HG02981 (cell line): Measurements from ENCODE around the gene CTR9.
A peak's percentile ranks its signal among the peaks of the same experiment; 100 is the strongest.

ENCODE experiments used
- ATAC-seq: cut with Tn5 transposase; IDR thresholded peaks from one replicate; pipeline ENCODE4 v1.9.1; 2021; ENCODE audit warnings: mild to moderate bottlenecking, moderate library complexity; ENCODE audit not compliant: unreplicated experiment

Gene CTR9

DNA sequence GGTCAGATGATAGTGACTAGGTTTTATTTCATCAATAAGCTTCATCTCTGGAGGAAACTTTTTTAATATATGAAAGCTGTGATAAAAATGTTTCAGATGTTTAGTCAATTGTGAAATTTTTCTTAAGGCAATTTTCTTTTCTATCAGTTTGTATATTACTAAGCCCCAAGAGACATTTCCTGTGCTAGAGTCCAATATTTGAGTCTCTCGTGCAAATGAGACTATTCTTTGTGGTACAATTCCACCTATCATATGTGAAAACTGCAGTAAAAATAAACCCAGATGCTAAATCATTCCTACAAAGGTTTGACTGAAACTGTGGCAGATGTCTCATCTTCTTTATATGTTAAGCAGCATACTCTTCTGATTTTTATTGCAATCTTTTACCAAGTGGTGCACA, 28.0 kb downstream of the CTR9 start:
- no peak for ATAC-seq

DNA sequence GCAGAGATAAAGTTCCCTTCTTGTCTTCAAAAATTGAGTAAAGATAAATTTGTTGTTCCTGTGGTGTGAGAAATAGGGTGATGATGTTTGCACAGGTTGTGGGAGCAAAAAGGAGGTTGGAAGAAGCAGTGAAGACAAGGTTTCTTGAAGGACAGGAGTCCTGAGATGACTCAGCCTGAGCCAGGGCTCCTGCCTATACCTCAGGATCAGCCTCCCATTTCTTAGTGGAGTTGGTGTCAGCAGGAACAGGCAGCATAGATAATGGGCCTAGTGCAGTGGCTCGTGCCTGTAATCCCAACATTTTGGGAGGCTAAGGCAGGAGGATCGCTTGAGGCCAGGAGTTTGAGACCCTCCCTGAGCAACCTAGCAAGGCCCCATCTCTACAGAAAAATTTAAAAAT, 29.0 kb downstream of the CTR9 start:
- ATAC-seq: no peak

DNA sequence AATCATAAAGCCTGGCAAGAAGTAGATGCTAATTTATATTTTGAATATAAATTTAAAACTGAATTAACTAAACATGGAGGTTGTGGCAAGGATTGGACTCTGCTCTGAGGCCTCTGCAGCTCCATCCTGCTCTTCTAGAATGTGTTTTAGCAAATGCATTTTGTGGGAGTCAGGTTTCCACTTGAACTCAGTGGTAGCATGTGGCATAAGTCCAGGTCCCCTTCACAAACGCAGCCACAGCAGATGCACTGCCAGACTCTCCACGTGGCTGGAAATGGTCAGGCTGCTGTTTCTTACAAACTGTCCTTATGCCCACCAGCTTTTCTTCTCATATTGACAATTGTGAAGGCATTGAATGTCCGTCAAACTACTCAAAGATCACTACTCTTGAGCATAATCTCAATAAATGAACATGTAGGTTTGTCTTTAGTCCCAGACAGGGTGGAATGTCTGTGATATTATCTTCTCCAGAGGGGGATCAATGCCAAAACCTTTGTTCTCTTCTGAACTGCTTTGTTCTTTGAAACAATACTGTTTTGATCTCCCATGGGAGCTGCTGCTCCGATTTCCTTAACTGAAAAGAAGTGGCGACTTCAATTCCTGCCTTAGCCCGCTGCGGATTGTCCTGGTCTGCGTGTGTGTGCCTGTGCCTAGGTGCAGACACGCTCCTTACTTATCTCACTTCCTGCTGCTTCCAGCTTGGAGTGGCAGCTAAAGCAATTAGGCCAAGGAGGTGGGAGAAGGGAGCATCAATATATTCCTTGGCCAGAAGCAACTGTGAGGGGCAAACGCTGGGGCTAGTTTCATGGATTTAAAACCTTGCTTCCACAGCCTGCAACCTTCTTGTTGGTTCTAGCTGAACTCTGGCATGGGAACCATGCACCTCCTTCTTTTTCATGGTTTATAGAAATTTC, 33.4 kb downstream of the CTR9 start:
- no peak for ATAC-seq

DNA sequence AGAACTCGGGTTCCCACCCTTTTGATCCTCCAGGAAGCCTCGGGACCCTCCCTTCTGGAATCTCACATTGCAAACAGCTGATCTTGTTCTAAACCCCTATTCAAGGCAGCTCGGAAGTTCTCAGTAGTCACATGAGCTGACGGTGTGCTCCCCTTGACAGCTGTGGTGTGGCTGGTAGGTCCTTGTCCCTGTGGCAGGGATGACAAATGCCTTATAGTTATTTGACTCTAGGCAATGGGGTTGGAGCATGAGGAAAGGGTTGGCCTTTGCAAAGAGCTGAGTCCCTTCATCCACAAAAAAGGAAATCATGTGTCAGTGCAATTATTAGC, 34.1 kb downstream of the CTR9 start:
- no peak for ATAC-seq

DNA sequence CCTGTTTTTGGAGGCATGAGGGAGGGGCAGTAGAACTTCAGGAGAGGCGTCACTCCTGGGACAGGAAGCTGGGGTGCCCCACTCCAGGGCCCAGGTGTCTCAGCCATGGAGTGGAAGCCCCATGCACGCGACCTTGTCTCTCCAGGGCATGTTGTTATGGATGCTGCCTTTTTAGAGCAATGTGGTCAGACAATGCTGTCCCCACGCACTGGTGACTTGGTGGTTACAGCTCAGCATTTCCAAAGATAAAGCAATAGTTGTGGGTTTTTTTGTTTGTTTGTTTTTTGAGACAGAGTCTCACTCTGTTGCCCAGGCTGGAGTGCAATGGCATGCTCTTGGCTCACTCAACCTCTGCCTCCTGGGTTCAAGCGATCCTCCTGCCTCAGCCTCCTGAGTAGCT, 35.4 kb downstream of the CTR9 start:
- ATAC-seq: no peak

DNA sequence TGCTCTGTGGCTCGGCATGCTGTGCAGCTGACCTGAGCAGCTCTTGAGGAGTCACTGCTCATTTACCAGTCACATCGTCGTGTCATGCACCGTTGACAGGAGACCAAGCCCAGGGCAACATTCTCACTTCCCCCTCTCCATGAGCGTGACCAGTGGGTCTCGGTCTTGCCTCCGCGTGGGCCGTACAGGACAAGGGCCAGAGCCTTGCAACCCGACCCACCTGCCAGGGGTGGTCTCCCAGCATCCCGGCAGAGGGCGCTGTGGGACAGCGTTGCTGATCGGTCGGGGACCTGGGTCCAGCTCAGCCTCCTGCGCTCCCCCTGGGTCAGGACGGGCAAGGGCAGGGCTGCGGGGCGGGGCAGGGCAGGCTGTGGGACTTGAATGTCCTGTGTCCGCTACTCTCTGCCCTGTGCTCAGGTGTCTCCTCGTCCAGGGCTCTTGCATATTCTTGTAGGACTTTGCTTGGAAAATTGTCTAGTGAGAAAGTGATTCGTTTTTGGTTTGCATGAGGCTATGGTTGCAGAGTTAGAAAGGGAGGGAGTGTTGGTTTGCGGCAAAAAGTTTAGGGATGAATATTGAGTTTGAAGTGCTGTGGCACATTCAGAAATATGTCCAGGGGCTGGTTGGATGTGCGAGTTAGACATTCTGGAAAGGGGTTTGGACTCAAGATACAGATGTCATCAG, 41.5 kb downstream of the CTR9 start:
- peak; percentile 95 for ATAC-seq

DNA sequence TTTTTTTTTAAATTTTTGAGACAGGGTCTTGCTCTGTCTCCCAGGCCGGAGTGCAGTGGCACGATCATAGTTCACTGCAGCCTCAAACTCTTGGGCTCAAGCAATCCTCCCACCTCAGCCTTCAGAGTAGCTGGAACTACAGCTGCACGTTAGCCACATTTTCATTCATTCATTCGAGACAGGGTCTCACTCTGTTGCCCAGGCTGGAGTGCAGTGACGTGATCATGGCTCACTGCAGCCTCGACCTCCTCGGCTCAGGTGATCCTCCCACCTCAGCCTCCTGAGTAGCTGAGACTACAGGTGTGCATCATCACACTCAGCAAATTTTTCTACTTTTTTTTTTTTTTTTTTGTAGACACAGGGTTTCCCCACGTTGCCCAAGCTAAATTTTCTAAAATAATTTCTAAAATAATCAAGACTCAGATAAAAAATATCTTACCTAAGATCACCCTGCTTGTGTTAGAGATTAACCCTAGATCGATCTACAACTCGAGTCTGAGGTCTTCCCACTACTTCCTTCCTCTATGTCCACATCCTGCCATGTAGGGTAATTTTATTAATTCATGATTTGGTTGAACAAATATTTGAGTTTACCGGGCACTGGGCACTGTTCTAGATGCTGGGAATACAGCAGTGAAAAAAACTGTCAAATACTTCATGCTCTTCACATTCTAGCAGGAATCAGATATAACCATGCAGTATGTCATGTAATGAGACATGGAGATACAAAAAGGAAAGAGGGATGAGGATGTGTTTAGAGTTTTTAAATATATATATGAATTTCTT, 42.6 kb downstream of the CTR9 start:
- ATAC-seq: no peak

DNA sequence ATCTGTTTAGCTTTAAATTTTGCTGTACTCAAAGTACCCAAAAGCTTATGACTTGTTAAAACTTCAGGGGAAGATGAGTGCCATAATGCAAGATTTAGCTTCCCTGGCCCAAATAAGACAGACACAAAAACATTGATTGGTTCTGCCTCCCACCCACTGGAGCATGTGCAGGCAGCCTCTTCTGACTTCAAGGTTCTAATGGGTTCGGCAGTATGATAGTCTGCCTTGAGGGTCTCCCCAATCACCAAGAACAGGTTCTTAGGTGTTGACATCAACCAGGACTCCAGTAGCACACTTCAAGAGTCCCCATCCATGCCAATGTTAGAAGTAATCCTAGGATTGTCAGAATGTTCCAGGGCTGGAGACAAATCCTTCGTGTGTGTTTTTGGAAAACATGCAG, 45.1 kb downstream of the CTR9 start:
- ATAC-seq: no peak

DNA sequence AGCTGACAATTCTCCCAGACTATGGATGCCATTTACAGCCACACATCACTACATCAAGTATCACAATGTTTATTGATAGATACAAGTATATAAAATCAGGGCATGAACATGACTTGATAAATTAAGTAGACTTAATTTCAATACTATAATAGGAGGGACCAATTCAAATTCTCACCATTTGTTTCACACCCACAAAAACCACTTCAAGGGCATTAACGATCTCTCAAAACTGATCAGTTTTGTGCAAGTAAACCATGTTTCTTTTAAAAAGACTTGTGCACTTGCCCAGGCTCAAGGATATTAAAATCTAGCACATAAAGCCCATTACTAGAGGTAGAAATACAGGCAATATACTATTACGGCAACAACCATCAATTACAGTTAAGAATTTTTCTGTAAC, 46.0 kb downstream of the CTR9 start:
- no peak for ATAC-seq

DNA sequence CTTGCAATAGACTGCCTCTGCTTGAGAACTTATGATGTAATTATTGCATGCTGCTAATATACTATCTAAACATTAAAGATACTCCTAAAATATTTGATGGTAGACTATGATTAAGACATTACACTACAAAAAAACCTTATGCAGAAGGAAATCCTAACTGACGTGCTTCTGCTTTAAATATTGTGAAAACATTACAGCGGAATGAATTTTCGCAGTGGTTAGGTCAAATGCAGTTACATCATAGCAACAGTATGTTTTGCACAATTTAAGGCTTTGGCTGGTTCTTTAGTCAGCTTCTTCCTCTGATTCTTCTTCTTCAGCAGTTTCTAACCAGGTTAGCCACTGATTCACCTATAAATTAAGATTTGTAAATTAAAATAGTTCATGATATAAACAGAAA, 46.5 kb downstream of the CTR9 start:
- no peak for ATAC-seq

DNA sequence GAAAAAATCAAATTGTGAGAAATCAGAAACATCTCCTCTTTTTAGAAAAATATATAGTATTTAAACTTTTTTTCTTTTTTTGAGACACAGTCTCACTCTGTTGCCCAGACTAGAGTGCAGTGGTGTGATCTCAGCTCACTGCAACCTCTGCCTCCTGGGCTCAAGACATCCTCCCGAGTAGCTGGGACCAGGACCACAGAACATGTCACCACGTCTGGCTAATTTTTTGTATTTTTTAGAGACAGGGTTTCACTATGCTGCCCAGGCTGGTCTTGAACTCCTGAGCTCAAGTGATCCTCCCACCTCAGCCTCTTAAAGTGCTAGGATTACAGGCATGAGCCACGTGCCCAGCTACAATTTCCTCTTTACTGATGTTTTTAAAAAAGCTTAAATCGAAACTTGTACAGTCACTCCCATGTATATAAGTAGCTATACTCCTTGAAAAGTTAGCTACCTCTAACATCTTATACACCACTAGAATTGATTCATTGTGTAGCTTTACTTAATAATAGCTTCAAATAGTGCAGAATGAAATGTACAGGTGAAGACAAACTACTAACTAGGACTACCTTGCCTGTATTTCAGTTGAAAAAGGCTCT, 47.4 kb downstream of the CTR9 start:
- ATAC-seq: no peak

DNA sequence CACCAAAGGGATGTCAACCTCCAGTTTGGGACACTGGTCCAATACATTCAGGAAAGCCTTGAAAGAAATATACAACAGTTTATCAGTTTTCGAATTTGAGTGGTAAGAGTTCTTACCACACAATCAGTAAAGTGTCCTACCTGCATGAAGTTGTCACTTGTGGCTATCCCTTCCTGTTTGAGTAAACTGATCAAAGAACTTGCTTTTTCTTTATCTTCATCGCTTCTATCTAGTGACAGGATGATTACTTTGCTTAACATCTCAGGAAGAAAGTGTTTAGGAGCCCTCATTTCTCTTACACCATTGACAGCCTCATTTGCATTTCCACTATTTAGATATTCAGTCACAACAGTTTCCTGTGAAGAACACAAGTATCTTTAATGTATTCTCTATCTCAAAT, 49.2 kb downstream of the CTR9 start:
- ATAC-seq: no peak

DNA sequence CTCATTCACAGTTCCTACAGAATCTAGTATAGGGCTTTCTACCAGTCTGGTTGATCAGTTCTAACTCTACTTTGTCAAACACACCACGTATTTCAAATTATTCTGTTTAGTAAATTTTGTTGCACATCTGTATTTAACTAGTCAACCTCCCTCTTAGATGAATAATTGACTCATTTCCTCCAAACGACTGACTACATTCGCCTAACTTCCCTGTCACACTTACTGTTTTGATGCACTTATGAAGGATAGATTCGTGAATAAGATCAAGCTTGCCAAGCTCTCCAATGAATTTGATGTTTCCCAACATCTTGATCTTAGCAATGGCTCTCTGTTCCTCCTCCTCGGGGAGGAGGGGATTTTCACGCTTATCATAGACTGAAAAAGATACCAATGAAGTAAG, 52.6 kb downstream of the CTR9 start:
- no peak for ATAC-seq

DNA sequence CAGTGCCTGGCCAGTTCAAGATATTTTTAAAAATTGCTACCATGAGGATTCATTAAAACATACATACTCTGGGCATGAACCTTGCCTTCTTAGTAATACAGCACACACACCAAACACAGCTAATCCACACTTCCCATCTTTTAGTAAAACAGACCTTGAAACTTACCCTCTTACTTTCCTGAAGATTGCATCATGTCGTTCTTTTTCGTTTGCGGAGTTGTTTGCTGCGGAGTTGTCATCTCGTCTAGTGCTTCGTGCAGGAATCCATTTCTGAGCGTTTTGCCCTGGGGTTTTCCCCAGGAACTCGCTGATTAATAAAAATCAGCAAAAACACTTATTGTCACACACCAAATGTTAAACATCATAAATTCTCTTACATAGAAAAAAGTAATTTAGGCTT, 54.7 kb downstream of the CTR9 start:
- no peak for ATAC-seq

DNA sequence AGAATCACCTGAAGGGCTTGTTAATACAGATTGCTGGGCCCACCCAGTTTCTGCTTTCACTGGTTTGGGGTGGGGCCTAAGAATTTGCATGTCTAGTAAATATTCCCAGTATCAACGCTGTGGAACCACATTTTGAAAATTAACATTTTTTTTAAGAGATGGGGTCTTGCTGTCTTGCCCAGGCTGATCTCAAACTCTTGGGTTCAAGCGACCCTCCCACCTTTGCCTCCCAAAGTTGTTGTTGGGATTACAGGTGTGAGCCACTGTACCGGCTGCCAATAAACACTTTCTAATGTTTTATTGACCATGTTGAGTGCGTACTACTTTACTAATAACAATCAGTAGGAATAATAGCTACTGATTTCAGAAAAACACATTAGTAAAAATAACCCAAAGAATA, 55.2 kb downstream of the CTR9 start:
- ATAC-seq: no peak

DNA sequence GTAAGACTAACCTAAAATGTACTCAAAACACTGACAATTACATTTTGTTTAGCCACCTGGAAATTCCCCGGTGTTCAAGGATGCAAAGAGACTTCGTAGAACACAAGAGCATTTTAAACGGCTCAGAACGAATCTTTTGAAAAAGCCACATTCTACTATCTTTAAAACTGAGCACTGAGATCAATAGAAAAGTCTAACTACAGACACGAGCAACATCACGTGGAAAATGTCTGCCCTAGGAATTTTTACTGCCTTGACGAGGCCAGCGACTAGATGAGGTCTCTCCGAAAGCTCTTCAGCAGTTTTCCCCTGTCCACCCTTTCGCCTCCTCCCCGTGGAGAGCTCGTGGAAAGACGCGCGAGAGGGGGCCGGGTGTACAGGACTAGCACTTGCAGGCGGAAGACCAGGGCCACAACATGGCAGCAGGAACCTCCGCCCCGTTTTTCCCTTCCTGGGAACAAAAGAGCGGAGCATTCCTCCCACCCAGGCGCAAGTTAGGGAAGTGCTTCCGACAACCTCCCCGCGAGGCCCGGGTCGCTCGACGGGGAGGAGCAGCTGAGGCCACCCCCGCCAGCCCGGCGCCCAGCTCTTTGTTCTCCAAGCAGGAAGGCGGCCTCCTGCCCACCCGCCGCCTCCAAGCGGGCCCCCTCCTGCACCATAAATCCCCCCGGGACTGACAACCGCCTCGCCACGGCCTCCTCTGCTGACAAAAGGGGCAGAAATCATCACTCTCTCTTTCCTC, 56.6 kb downstream of the CTR9 start:
- ATAC-seq: peak; percentile 3

DNA sequence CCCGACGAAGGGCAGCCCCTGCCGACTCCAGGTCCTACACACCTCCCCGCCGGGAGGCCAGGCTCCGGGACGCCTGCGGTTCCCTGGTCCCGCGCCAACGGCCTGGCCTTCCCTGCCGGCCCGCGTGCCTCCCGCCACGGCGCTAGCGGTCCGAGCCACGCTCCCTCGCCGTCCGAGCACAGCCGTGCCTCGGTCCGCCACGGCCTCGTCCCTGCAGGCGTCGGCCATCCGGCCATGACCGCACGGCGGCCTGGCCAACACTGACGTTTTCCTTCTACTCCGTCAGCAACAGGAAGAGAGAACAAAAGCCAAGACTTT, 57.1 kb downstream of the CTR9 start:
- no peak for ATAC-seq

DNA sequence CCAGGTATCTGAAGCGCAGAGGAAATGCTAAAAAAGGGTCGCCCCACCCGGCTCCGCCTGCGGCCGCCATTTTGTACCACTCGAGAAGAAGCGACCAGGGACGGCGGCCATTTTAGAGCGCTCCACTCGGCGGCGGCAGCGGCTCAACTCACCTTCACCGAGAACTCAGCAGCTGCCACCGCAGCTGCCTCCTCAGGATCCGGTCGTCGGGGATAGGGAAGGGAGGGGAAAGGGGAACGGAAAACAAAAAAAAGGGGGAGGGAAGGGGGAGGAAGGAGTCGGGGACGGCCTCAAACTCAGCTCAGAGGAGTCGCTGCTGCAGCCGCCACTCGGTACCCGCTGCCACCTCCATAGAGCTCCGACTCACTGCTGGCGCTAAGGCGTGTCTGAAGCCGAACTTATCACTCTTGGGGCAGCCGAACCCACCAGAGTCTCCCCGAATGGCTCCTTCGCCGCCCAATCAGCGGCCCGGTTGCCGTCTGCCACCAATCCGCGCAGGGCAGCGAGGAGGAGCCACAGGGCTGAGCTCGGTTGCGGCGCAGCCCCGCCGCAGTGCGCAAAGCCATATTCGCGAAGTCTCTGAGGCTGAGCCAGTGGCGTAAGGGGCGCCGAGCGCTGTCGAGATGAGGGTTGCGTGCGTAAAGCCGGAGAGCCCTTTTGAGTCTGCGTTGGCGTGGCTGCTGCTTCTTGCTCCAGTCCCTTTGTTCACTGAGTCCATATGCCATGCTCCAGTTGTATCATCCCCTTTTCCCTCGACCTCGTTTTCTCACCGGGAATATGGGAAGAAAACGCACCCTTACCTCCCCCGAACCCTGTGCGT, 57.7 kb downstream of the CTR9 start, which contains the start of gene EIF4G2:
Gene EIF4G2, minus strand, starts transcription at position 374 of the 820 bp plus-strand sequence.
- ATAC-seq: peak; percentile 93

DNA sequence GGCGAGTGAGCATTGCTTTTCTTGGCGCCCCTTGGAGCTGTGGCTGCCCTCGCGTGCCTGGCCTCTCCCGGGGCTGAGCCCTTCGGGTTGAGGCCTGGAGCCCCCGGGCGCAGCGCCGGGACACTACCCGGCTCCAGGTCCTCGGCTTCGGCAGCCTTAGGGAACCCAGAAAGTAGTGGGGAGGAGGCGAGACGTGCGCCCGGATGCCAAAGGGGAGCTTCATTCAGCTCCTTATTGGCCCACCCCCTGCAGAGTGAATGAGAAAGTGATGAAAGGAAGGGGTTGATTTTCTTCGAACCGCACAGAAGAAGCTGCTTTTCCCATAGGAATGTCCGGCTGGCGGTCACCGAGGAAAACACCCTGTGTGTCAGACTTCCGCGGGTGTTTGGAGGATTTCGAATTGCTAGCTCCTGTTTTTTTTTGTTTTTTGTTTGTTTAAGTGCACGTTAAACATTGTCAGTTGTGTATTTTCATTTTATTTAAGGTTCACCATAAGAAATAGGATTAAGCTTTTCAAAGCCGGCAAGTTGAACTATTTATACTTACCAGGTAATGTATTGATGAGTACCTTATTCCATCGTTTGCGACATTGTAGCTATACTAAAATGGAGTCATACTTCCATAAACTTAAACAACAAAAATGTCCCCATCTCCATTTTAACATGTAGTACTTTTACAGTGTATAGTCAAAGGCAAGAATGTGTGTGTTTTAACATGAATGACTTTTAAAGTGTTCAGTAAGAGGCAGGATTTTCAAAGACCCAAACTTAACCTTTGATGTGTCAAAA, 58.5 kb downstream of the CTR9 start:
- peak; percentile 14 for ATAC-seq
